Fibroblast of mammary gland (primary cell): ENCODE data around the gene HAAO.

Experiments used
- DNase-seq: peaks from one replicate; pipeline ENCODE4 v3.0.0-alpha.2; 2010; ENCODE audit warnings: low read depth
- H3K4me3 ChIP-seq: 2 replicates; pipeline ENCODE4 v1.5.1; 2011; ENCODE audit warnings: low read depth, mild to moderate bottlenecking, low read length, moderate library complexity; ENCODE audit not compliant: control insufficient read depth
- TF ChIP-seq, protein P1 (sequence below): conservative IDR thresholded peaks from 2 replicates; pipeline ENCODE4 v1.5.1; 2011; ENCODE audit warnings: low read depth, low read length, inconsistent platforms; ENCODE audit not compliant: control insufficient read depth, insufficient read depth

The HAAO gene

DNA sequence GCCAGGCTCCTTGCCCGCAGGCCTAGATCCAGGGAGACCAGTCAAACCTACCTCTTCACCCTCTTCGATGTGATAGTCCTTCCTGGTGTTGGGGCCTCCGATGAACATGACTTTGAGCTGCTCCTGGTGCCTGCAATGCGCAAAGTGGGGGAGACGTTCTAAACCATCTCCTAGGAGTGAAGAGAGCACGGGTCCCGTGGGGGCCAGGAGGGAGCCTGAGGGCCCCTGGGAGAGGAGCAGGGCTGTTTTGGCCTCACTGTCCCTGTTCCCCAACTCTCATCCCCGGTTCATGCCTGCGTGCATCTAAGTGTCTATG lies 3.9 kb downstream of the HAAO start:
- H3K4me3 ChIP-seq = no peak overlapping the region
- no peak for DNase-seq
- TF ChIP-seq, protein P1, sequence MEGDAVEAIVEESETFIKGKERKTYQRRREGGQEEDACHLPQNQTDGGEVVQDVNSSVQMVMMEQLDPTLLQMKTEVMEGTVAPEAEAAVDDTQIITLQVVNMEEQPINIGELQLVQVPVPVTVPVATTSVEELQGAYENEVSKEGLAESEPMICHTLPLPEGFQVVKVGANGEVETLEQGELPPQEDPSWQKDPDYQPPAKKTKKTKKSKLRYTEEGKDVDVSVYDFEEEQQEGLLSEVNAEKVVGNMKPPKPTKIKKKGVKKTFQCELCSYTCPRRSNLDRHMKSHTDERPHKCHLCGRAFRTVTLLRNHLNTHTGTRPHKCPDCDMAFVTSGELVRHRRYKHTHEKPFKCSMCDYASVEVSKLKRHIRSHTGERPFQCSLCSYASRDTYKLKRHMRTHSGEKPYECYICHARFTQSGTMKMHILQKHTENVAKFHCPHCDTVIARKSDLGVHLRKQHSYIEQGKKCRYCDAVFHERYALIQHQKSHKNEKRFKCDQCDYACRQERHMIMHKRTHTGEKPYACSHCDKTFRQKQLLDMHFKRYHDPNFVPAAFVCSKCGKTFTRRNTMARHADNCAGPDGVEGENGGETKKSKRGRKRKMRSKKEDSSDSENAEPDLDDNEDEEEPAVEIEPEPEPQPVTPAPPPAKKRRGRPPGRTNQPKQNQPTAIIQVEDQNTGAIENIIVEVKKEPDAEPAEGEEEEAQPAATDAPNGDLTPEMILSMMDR = no peak

DNA sequence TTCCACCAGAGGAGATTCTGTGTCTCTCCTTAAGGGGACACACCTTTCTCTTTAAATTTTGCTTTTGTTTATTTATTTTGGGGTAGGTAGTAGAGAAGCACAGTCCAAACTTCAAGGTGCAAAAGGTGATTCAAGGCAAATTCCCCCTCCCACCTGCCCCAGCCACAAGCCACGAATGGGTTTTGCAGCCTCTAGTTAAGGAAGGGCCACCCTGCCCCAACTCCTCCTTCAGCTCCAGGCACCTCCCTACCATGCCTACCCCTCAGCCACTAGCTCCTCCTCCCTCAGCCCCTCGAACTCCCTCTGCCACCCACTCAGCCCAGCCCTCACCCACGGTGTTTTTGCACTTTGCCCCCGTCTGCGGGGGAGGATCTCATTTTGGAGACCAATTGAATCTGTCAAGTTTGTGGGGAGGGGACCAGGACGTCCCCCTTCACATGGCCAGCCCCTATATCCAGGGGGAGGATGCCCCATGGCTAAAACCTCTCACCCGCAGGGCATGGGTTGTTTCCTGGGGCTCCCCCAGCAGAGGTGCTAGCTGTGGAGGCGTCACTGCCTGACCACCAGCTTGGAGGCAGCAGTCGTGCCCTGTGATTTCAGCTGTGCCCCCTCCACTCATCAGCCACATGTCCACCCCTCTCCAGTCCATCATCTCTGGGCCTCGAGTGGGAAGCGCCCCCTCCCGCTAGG lies 4.5 kb downstream of the HAAO start:
- no peak for DNase-seq
- TF ChIP-seq, protein P1 = no peak
- no peak overlapping the region for H3K4me3 ChIP-seq

DNA sequence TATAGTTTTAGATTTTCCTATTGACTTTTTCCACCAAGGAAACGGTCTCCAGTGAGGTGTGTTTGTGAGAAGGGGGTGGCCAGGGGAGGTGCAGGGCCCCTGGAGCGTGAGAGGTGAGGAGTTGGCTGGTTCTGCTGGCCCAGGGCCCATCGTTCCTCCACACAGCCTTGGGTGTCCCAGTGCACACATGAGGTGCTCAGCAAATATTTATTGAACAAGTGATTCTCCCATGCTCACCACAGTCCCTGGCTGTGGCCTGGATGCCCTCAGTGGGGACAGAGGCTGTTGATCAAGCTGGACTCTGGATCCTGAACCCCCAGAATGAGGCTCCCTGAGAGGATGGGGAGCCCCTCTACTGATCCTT lies 5.0 kb downstream of the HAAO start:
- no peak for DNase-seq
- TF ChIP-seq, protein P1 = no peak

DNA sequence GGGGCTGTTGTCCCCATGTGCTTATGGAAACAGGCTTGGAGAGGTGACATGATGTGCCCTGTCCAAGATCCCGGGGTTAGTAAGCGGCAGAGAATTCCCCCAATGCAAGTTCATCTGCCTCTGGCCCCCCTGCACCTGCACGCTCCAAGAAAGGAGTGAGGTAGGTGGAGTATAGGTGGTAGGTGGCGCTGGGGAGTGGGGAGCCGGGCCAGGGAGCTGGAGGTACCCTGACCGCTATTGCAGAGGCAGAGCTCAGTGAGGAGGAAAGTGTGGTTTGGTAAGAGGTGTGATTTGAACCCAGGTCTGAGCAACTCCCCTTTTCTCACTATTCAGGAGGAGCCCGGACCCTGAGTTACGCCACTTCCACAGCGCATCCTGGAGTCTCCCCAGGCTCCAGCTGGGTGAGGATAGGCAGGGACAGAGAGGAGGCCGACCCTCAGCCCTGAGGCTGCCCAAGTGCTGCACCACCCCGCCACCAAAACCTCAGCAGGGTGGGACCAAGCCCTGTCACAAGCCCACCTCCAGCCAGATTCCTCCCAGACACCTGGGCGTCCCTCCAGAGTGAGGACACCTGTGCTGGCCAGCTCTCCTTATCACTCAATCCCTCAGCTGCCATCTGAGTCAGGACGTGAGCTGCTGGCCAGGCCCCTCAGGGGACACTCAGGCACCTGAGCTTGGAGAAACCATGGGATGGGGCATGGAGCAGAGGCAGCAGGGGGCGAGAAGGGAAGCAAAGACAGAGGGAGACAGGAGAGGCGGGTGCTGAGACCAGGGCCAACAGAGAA lies 5.6 kb downstream of the HAAO start:
- H3K4me3 ChIP-seq = no peak overlapping the region
- TF ChIP-seq, protein P1 = no peak
- DNase-seq = no peak

More for the DNA sequence above, 5.0 kb downstream of the HAAO start:
- no peak overlapping the region for H3K4me3 ChIP-seq

DNA sequence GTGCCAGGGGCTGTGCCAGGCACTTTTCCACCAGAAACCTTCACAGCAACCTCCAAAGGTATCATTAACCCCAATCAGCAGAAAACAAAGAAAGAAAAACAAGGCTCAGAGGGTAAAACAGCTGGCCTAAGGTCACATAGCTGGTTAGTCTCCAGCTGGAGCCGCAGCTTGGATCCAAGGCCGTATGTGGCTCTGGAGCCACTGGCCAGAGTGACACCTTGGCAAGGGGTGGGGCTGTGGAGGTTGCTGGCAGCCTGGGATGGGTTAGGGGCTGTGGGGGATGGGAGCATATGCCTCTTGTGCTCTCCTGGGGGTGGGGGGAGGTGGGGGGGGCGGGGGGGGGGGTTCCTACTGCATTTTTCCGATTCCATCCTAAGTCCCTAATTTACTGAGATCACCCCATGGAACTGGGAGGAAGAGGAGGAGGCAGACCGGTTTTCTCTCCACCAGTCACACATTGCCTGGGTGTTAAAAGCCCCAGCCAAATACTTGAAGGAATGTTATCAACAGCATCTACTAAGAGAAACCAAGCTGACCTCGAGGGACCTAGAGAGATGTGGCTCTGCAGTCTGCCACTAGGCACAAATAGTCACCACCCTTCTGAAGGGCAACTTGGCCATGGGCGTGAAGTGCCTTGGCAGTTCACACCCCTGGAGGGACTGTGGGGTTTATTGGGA lies 8.0 kb downstream of the HAAO start:
- no peak for DNase-seq
- no peak overlapping the region for H3K4me3 ChIP-seq
- TF ChIP-seq, protein P1 = no peak

DNA sequence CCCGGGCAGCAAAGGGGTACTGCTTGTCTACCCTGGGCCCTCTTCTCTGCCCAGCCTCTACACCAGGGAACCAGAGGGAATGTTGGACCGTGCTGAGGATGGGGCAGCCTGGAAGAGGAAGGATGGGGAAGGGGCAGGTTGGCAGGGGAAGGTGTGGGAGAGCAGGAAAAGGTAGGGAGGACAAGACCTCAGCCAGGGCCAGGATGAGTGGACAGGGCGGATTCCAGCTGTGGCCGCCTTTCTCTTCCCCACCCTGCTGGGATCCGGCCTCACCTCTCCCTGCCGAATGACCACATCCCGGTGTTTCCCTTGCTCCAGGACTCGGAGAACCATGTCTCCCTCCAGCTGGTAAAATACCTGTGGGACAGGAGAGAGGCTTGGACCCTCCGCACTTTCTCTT lies 8.9 kb downstream of the HAAO start:
- TF ChIP-seq, protein P1 = no peak
- no peak overlapping the region for H3K4me3 ChIP-seq
- no peak for DNase-seq
